Measurements from ENCODE around the gene VN1R5. TPM values are rescaled to one million over a fixed set of nuclear protein-coding genes. Genes with fewer than 3 reads are reported as not detected.

Gene VN1R5
- total RNA-seq, 4 donors from 2014 or later = not detected

- no peaks in the 10 kb centered on the region for H3K4me1 ChIP-seq
- intact Hi-C loops (cut with DNase I) = no loop called here
- no peaks in the 10 kb centered on the region for H3K36me3 ChIP-seq
- H3K27me3 ChIP-seq = no peaks in the 10 kb centered on the region
- DNase-seq = no peak
- TF ChIP-seq, protein P1, sequence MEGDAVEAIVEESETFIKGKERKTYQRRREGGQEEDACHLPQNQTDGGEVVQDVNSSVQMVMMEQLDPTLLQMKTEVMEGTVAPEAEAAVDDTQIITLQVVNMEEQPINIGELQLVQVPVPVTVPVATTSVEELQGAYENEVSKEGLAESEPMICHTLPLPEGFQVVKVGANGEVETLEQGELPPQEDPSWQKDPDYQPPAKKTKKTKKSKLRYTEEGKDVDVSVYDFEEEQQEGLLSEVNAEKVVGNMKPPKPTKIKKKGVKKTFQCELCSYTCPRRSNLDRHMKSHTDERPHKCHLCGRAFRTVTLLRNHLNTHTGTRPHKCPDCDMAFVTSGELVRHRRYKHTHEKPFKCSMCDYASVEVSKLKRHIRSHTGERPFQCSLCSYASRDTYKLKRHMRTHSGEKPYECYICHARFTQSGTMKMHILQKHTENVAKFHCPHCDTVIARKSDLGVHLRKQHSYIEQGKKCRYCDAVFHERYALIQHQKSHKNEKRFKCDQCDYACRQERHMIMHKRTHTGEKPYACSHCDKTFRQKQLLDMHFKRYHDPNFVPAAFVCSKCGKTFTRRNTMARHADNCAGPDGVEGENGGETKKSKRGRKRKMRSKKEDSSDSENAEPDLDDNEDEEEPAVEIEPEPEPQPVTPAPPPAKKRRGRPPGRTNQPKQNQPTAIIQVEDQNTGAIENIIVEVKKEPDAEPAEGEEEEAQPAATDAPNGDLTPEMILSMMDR (IDR thresholded peaks at IDR 0.05) = no peak
- TF ChIP-seq POLR2A (IDR thresholded peaks at IDR 0.05) = no peak
- peaks cover 0 to 10% (median 6%) of the 10 kb centered on the region in 3 donors for H3K9me3 ChIP-seq
- no peak overlapping the region for H3K4me3 ChIP-seq
- no peak overlapping the region for H3K27ac ChIP-seq
Measured at GRCh38 chr1:247246325-247247115, 9.4 kb upstream of the VN1R5 start.

GRCh38 chr1:247247568-247247967, 8.3 kb upstream of the VN1R5 start:
- TF ChIP-seq POLR2A (IDR thresholded peaks at IDR 0.05) = no peak
- TF ChIP-seq, protein P1 (IDR thresholded peaks at IDR 0.05) = no peak
- 93% methylated on average over 1 of the region's 1 CpG for WGBS, 2 donors
- no peaks in the 10 kb centered on the region for H3K4me1 ChIP-seq
- DNase-seq = no peak
- no peak overlapping the region for H3K4me3 ChIP-seq
- no peaks in the 10 kb centered on the region for H3K27me3 ChIP-seq
- intact Hi-C loops (cut with DNase I) = no loop called here
- H3K27ac ChIP-seq = no peak overlapping the region
- H3K9me3 ChIP-seq = peaks cover 0 to 10% (median 6%) of the 10 kb centered on the region in 3 donors
- no peaks in the 10 kb centered on the region for H3K36me3 ChIP-seq

DNA sequence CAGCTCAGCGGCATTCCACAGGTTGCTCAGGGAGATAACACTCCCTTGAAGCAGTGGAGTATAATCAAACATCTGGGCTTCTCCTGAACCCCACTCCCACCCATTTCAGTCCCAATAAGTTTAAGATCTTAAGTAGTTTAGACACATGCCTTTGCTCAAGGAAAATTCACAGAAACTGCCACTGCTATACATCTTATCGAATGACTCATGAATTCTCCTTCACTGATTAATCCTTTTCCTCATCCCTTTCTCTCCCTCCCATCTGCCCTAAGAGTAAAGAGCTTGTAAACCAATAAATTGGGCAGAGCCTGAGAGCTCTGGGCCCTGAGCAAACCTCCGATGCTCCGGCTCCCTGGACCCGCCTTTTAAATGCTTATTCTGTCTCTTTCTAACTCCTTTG, 10.2 kb downstream of the VN1R5 start:
- Histone ChIP-seq H3K36me3 (no peaks in the 10 kb centered on the region), H3K9me3 (peaks cover 0 to 20% (median 0%) of the 10 kb centered on the region in 3 donors), H3K4me1 (no peaks in the 10 kb centered on the region), H3K27me3 (no peaks in the 10 kb centered on the region), H3K4me3 (no peak overlapping the region), H3K27ac (no peak overlapping the region)
- no peak for DNase-seq
- 90 to 100% methylated on average over 4 to 5 of the region's 5 CpGs for WGBS, 2 donors
- intact Hi-C loops (cut with DNase I) = no loop called here
- TF ChIP-seq, protein P1 (IDR thresholded peaks at IDR 0.05) = no peak
- no peak for TF ChIP-seq POLR2A (IDR thresholded peaks at IDR 0.05)

DNA sequence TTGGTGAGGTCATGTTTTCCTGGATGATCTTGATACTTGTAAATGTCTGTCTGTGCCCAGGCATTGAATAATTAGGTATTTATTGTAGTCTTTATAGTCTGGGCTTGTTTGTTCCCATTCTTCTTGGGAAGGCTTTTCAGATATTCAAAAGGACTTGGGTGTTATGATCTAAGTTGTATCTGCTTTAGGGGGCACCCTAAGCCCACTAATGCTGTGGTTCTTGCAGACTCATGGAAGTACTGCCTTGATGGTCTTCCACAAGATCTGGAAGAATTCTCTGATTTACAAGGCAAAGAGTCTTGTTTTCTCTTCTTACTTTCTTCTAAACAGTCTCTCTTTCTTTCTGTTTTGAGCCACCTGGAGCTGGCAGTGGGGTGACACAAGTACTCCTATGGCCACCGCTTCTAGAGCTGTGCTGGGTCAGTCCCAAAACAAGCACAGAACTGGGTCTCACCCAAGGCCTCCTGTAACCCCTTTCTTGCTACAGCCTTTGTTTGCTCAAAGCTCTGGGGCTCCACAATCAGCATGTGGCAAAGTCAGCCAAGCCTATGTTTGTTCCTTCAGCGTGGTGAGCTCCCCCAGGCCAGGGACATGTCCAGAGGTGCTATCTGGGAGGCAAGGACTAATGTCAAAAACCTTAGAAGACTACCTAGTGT, 12.6 kb downstream of the VN1R5 start:
- intact Hi-C loops (cut with DNase I) = no loop called here
- no peaks in the 10 kb centered on the region for H3K27me3 ChIP-seq
- WGBS, 2 donors = 39 to 85% methylated on average over 2 of the region's 2 CpGs
- no peaks in the 10 kb centered on the region for H3K36me3 ChIP-seq
- H3K27ac ChIP-seq = no peak overlapping the region
- H3K4me1 ChIP-seq = no peaks in the 10 kb centered on the region
- no peak overlapping the region for H3K4me3 ChIP-seq
- DNase-seq = no peak
- peaks cover 0 to 16% (median 0%) of the 10 kb centered on the region in 3 donors for H3K9me3 ChIP-seq
- no peak for TF ChIP-seq POLR2A (IDR thresholded peaks at IDR 0.05)
- TF ChIP-seq, protein P1 (IDR thresholded peaks at IDR 0.05) = no peak

DNA sequence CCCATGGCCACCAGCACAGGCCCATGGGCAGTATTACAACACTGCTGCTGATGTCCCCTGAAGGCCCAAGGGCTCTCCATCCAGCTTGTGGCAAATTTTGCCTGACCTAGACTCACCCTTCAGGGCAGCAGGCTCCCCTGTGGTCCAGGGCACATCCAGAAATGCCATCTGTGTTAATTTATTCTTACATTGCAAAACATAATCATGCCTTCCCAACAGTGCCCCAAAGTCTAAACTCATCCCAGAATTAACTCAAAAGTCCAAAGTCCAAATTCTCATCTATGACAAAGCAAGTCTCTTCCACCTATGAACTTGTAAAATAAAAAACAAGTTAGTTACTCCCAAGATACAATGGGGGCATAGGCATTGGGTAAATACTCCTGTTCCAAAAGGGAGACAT, 13.3 kb downstream of the VN1R5 start:
- Histone ChIP-seq H3K4me3 (no peak overlapping the region), H3K27ac (no peak overlapping the region), H3K4me1 (no peaks in the 10 kb centered on the region), H3K9me3 (peaks cover 0 to 16% (median 0%) of the 10 kb centered on the region in 3 donors), H3K27me3 (no peaks in the 10 kb centered on the region), H3K36me3 (no peaks in the 10 kb centered on the region)
- no peak for TF ChIP-seq POLR2A (IDR thresholded peaks at IDR 0.05)
- TF ChIP-seq, protein P1 (IDR thresholded peaks at IDR 0.05) = no peak
- no peak for DNase-seq
- intact Hi-C loops (cut with DNase I) = no loop called here

Data from esophagus squamous epithelium (tissue), 5 donors.